Measurements from ENCODE around the gene MAG. TPM values are rescaled to one million over a fixed set of nuclear protein-coding genes. Genes with fewer than 3 reads are reported as not detected.

The MAG gene
- total RNA-seq, 1 donor from 2014 or later = not detected

Small RNA genes within 50 kb of the gene (microRNA-seq; reads per million reads assigned to microRNA genes)
- gene MIR5196 = not detected

Other genes starting within 250 kb of the MAG start
- gene FXYD3, start 176.3 kb upstream of the MAG start, total RNA-seq = 2.3 TPM
- gene LGI4, start 157.1 kb upstream of the MAG start, total RNA-seq = 10.0 TPM
- gene FXYD1, start 153.3 kb upstream of the MAG start, total RNA-seq = 556 TPM
- not detected for gene FXYD7, start 148.9 kb upstream of the MAG start, total RNA-seq
- gene FXYD5, start 137.4 kb upstream of the MAG start, total RNA-seq = 23.5 TPM
- not detected for gene FAM187B, start 63.4 kb upstream of the MAG start, total RNA-seq
- gene LSR, start 43.2 kb upstream of the MAG start, total RNA-seq = 6.8 TPM
- gene USF2, start 23.2 kb upstream of the MAG start, total RNA-seq = 151 TPM
- not detected for gene HAMP, start 9.6 kb upstream of the MAG start, total RNA-seq
- gene CD22, start 37.0 kb downstream of the MAG start, total RNA-seq = 0.19 TPM
- gene FFAR1, start 55.7 kb downstream of the MAG start, total RNA-seq = not detected
- 0.14 TPM for gene FFAR3, start 66.3 kb downstream of the MAG start, total RNA-seq
- not detected for gene GPR42, start 78.9 kb downstream of the MAG start, total RNA-seq
- 0.32 TPM for gene FFAR2, start 156.1 kb downstream of the MAG start, total RNA-seq
- not detected for gene KRTDAP, start 198.3 kb downstream of the MAG start, total RNA-seq
- 3.4 TPM for gene DMKN, start 221.5 kb downstream of the MAG start, total RNA-seq
- gene SBSN, start 236.2 kb downstream of the MAG start, total RNA-seq = not detected
- not detected for gene GAPDHS, start 241.3 kb downstream of the MAG start, total RNA-seq

Data from Right ventricle myocardium inferior (tissue), 1 donor.